Panc1 (cell line): ENCODE data around the gene PRR22. TPM values are rescaled to one million over a fixed set of nuclear protein-coding genes. Genes with fewer than 3 reads are reported as not detected.

Experiments
- ATAC-seq: fragments of 200-7000 bp; cut with Tn5 transposase; 2 replicates; pipeline ENCODE4 v1.9.1; 2020; ENCODE audit warnings: mild to moderate bottlenecking, moderate library complexity
- BruUV-seq: library from RNA; stranded (reverse); fragments of 400-500 nt; replicated peaks from 2 replicates; lab custom pipeline; 2021; lab: Mats Ljungman, UMichigan
- CTCF ChIA-PET: fragments of 300-600 bp; sonication (Branson Sonifier 250); formaldehyde crosslinking; loops from one replicate; lab custom pipeline; 2022; ENCODE audit warnings: antibody characterized with exemption; lab: Charles Lee
- POLR2A ChIA-PET: fragments of 300-600 bp; sonication (Branson Sonifier 250); formaldehyde crosslinking; loops from one replicate; lab custom pipeline; 2022; ENCODE audit warnings: antibody characterized with exemption; lab: Charles Lee
- DNase-seq: peaks from one replicate; pipeline ENCODE4 v3.0.0-alpha.2; 2010; ENCODE audit warnings: low read depth, low spot score
- H3K27ac ChIP-seq: 2 replicates; pipeline ENCODE4 v1.5.1; 2011; ENCODE audit warnings: mild to moderate bottlenecking, low read length, inconsistent platforms
- H3K27me3 ChIP-seq: fragments of 200-500 bp; sonication (Bioruptor generic); 2 replicates; pipeline ENCODE4 v1.6.0; 2014; ENCODE audit warnings: low read length, inconsistent platforms; ENCODE audit not compliant: control insufficient read depth, insufficient read depth
- H3K36me3 ChIP-seq: fragments of 200-500 bp; sonication (Bioruptor generic); 2 replicates; pipeline ENCODE4 v1.5.1; 2014; ENCODE audit warnings: inconsistent platforms, mild to moderate bottlenecking, low read length, moderate library complexity; ENCODE audit not compliant: control insufficient read depth, insufficient read depth
- H3K4me1 ChIP-seq: 2 replicates; pipeline ENCODE4 v1.5.1; 2011; ENCODE audit warnings: inconsistent platforms, mild to moderate bottlenecking, low read length, moderate library complexity; ENCODE audit not compliant: control insufficient read depth, insufficient read depth
- H3K4me3 ChIP-seq, 2 experiments: 2 replicates each; pipeline ENCODE4 v1.5.1; 2011 to 2012; ENCODE audit warnings: low read depth in 2 of 2, low read length in 2 of 2, mild to moderate bottlenecking in 2 of 2, inconsistent platforms in 1 of 2, moderate library complexity in 1 of 2
- H3K9me3 ChIP-seq: fragments of 200-500 bp; sonication (Bioruptor generic); 2 replicates; pipeline ENCODE4 v1.5.1; 2014; ENCODE audit warnings: low read depth, mild to moderate bottlenecking, inconsistent platforms, low read length, moderate library complexity; ENCODE audit not compliant: control insufficient read depth, insufficient read depth
- CTCF ChIP-seq: fragments of 450-650 bp; IDR thresholded peaks from 2 replicates; pipeline ENCODE4 v1.5.1; 2017; ENCODE audit warnings: mild to moderate bottlenecking
- POLR2AphosphoS5 ChIP-seq: IDR thresholded peaks from 2 replicates; pipeline ENCODE4 v1.6.1; 2012; ENCODE audit warnings: mild to moderate bottlenecking, low read depth, low read length, moderate library complexity
- REST ChIP-seq, 2 experiments: IDR thresholded peaks; 2 replicates each; pipeline ENCODE4 v1.6.1; 2011 to 2012; ENCODE audit warnings: low read depth in 2 of 2, control low read depth in 1 of 2, low read length in 1 of 2, mild to moderate bottlenecking in 1 of 2, moderate library complexity in 1 of 2; ENCODE audit not compliant: insufficient read depth in 1 of 2
- SIN3A ChIP-seq: IDR thresholded peaks from 2 replicates; pipeline ENCODE4 v1.6.1; 2012; ENCODE audit warnings: low read depth, mild to moderate bottlenecking, low read length, moderate library complexity, borderline replicate concordance; ENCODE audit not compliant: insufficient read depth
- TCF7L2 ChIP-seq: IDR thresholded peaks from 2 replicates; pipeline ENCODE4 v1.6.1; 2011; ENCODE audit warnings: mild to moderate bottlenecking, low read depth, low read length, inconsistent platforms
- in situ Hi-C: cut with HindIII; loops from 2 replicates; pipeline ENCODE4 v1.10.0; 2016; ENCODE audit warnings: low sequenced_read_pairs, low pct_unique_long_range_greater_than_20kb
- intact Hi-C: fragments of 100-400 bp; cut with micrococcal nuclease; formaldehyde crosslinking; loops from one replicate; pipeline ENCODE4 v1.10.0; 2022; ENCODE audit not compliant: unreplicated experiment
- total RNA-seq: library from RNA; stranded (reverse); gene quantifications from one replicate; pipeline ENCODE4 v1.2.1, GENCODE V29; 2021; ENCODE audit not compliant: unreplicated experiment

Gene PRR22
- total RNA-seq, 1 experiment from 2014 or later = 5.9 TPM

GRCh38 chr19:5786593-5787408 is 2.3 kb upstream of the PRR22 start:
- no peak for ATAC-seq

GRCh38 chr19:5785423-5785822 is 877 bp upstream of the PRR22 start:
- in situ Hi-C loops = no loop called here
- ChIA-PET POLR2A (no interaction called here), CTCF (no interaction called here)
- BruUV-seq = no TSS peak
- Histone ChIP-seq H3K4me3 (no peak overlapping the region), H3K27ac (no peak overlapping the region), H3K36me3 (0 out of 2 replicates have a peak, but pooled peaks cover 6% of the 10 kb centered on the region), H3K27me3 (no peaks in the 10 kb centered on the region), H3K9me3 (no peaks in the 10 kb centered on the region), H3K4me1 (no peaks in the 10 kb centered on the region)
- TF ChIP-seq POLR2AphosphoS5 (no peak), CTCF (no peak), SIN3A (no peak), REST (IDR thresholded peaks at IDR 0.05; ENCODE audit: insufficient read depth in 1 of 2, low read depth in 2 of 2, low read length in 1 of 2) (no peak), TCF7L2 (no peak)
- DNase-seq = no peak
- intact Hi-C loops = no loop called here
- ATAC-seq = no peak

More at GRCh38 chr19:5786593-5787408, 2.3 kb upstream of the PRR22 start:
- H3K36me3 ChIP-seq = 0 out of 2 replicates have a peak, but pooled peaks cover 6% of the 10 kb centered on the region
- intact Hi-C loops (no loop called here), in situ Hi-C loops (no loop called here)
- no peak overlapping the region for H3K27ac ChIP-seq
- CTCF ChIA-PET = no interaction called here
- DNase-seq = no peak
- no peaks in the 10 kb centered on the region for H3K9me3 ChIP-seq
- TF ChIP-seq CTCF = no peak
- TF ChIP-seq TCF7L2 = no peak
- TF ChIP-seq REST (IDR thresholded peaks at IDR 0.05; ENCODE audit: insufficient read depth in 1 of 2, low read depth in 2 of 2, low read length in 1 of 2) = no peak
- TF ChIP-seq POLR2AphosphoS5 = no peak
- TF ChIP-seq SIN3A = no peak
- H3K4me3 ChIP-seq = no peak overlapping the region
- no peaks in the 10 kb centered on the region for H3K27me3 ChIP-seq
- no peaks in the 10 kb centered on the region for H3K4me1 ChIP-seq
- BruUV-seq = no TSS peak
- POLR2A ChIA-PET = interaction anchor here (0.6 kb wide), 1 partner anchor 56 kb away, joined by 6 read pairs; no protein-coding TSS in a partner anchor
